ENCODE measurements around the gene TTLL8.

The TTLL8 gene

GRCh38 chr22:50039669-50040443 lies 18.2 kb downstream of the TTLL8 start:
- no peak for DNase-seq

DNA sequence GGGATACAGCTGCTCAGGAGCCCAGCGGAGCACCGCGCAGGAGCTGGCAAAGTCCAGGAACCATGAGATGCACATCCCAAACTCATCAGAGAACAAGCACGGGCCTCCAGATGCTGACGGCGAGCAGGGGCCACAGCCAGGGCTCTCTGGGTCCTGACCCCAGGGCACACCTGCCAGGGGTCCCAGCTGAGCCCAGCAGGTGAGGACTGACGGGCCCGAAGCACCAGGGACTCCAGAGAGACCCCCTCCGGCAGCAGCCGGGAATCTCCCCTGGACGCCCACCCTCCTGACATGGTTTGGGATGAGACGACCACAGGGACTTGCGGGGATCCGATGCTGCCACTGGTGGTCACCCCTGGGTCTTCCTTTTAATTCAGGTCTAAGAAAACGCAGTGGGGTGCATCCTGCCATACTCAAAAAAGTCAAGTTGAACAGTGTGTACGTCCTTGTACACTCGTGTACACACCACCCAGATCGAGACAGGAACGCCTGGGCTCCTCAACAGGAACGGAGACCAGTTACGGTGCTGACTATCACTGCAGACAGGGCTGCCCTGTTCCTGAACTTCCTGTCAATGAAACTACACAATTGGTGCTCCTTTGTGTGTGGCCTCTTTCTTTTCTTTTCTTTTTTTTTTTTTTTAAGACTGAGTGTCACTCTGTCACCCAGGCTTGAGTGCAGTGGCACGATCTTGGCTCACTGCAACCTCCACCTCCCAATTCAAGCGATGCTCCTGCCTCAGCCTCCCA lies 21.9 kb downstream of the TTLL8 start:
- DNase-seq = no peak

GRCh38 chr22:50035131-50035881 lies 22.8 kb downstream of the TTLL8 start:
- DNase-seq = no peak

GRCh38 chr22:50034126-50035081 lies 23.7 kb downstream of the TTLL8 start:
- DNase-seq = no peak

- no peak for DNase-seq
Observed at GRCh38 chr22:50032941-50033601, 25.0 kb downstream of the TTLL8 start.

- DNase-seq = no peak
Observed at GRCh38 chr22:50032109-50032871, 25.8 kb downstream of the TTLL8 start.

DNA sequence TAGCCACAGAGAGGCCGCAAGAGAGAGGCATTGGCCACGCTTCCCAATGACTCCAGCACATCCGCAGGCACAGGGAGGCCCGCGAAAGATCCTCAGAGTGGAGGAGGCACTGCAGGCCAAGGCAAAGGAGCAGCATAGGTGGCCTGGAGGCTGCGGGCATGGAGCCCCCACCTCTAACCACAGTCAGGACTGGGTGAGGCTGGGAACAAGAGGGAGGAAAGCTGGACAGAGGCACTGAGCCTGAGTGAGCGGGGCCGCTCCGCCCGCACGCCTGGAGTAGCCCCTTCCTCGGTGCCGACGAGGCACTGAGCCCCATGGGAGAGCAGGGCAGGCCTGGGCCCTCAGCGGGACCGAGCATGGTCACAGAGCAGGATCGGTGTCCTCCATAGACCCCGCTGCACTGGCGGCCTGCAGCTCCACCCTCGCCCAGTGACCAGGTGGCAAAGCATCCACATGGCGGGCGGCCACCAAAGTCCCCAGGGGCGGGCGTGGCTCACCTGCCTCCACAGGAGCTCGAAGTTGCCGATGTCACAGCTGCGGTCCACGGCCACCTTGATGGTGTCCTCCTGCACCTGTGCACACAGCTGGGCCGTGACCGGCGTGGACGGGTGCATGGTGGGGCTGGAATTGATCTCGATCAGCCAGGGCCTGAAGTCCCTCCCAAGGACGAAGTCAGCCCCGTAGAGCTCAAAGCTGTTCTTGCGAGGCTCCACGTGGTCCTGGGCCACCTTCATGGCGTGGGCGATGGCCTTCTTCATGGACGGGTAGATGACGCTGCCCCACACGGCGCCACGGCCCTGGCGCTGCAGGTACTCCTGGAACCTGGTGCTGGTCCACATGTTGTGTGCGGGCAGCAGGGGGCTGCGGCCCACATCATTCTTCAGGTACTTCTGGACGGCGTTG lies 26.7 kb downstream of the TTLL8 start:
- DNase-seq = no peak

DNA sequence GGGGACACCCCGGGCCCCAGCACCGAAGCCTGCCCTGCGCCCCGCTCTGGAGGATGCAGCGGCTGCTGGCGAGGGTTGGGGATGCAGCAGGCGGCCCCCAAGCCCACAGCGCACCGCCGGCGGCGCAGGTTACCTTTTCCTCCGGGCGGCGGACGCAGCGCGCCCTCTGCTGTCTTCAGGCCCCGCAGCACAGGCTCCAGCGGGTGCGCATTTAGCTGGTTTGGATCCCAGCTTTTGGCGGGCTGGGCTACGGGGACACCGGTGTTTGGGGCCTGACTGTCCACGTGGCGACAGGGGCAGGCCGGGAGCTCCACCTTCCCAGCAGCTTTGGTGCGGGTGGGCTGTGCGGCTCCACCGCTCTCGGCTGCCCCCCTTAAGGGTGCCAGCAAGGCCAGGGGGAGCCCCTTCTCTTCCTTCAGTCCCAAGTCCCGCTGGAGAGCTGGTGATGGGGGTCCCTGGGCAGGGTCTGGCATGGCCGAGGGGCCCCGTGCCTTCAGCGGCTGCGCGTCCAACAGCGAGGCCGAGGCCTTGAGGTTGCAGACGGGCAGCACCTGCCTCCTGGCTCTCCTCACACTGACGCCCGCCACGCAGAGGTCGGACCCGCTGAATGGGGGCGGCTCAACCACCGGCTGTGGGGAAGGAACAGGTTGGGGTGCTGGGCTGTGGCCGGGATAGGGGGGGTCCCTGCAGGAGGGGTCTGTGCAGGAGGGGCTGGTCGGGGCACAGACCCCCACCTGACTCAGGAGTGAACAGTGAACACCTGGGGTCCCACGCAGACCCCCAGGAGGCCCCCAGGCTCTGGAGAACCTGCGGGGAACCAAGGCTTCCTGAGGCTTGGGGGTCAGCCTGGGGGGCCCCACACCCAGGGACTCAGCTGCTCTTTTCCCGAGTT lies 27.6 kb downstream of the TTLL8 start:
- DNase-seq = peak; percentile 46

GRCh38 chr22:50027639-50028537 lies 30.2 kb downstream of the TTLL8 start:
- DNase-seq = no peak

DNA sequence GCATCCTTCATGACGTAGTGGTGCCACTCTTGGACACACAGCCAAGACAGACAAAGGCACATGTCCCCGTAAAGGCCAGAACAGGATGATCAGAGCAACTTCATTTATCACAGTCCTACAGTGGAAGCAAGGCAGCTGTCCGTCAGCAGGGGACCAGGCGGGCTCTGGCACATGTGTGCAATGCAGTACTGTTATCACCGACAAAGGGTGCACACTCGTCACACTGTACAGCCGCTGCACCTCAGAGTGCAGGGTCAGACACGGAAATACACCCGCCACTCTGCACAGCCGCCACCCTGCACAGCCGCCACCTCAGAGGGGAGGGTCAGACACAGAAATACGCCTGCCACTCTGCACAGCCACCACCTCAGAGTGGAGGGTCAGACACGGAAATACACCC lies 32.1 kb downstream of the TTLL8 start:
- DNase-seq = no peak

- DNase-seq = no peak
Observed at GRCh38 chr22:50022171-50022819, 35.8 kb downstream of the TTLL8 start.

GRCh38 chr22:50020606-50021005 lies 37.5 kb downstream of the TTLL8 start:
- DNase-seq = no peak

DNA sequence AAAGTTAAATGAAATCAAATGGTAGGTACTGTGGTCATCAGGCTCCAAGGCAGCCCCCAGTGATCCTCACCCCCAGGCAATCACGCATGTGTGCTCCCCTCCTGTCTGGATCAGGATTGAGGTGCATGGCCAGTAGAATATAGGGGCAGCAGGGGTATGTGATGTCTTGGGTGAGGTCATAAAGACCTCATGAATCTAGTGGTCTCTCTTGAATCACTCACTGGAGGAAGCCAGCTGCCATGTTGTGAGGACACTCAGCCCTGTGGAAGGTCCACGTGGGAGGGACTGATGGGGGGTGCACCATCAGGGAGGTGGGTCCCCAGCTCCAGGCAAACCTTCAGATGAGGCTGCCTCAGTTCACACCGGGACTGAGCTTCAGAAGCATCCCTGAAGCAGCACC lies 38.8 kb downstream of the TTLL8 start:
- DNase-seq = no peak

DNA sequence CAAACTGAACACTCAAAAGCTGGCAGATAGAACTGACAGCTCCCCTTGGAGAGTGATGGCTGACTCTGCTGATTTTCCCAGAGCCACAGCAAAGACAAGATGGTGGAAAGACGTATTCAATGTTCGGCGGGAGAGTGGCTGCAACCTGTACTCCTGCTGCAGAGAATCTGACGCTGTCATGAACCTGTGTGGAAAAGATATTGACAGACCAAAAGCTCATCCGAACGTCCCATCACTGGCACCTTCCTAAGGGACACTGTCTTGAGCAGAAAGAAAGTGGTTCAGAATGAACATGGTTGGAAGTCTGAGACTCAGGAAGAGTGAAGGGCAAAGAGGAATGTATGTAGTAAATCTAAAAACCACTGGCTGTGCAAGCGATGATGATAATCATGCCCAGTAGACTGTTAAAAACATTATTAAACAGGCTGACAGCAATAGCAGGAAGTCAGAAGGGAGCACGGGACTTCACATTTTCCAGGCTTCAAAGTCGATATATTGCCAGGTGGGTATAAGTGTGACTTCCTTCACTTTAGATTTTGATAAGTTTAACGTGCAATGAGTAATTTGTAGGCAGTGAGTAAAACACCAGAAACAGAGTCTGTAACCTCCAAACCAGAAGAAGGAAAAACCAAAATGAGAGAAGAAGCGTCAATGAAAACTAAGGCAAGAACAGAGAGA lies 39.4 kb downstream of the TTLL8 start:
- DNase-seq = no peak

DNA sequence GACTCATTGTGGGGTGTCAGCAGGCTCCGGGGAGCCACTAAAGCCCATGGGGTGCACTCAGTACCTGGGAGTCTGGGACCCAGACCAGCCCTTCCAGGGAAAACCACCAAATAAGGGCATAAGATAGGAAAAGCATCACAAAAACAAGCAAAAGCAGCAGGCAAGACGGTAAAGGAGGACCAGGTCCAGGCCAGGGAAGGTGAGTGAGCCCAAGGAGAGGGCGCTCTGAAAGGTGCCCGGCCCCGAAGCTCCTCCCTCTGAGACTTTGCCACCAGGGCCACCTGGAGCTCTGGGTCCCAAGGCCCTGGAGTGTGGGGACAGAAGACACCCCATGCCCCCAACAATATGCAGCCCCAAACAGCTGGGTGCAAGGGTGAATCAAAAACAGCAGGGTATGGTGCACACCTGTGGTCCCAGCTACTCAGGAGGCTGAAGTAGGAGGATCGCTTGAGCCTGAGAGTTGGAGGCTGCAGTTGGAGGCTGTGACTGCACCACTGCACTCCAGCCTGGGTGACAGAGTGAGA lies 40.3 kb downstream of the TTLL8 start:
- no peak for DNase-seq

- DNase-seq = no peak
Observed at GRCh38 chr22:50016988-50017700, 41.0 kb downstream of the TTLL8 start.
